Thymus (tissue), 14 donors: Measurements from ENCODE around the gene TIGD6. TPM values are rescaled to one million over a fixed set of nuclear protein-coding genes. Genes with fewer than 3 reads are reported as not detected.

Experiments used
- DNase-seq, 9 donors: peaks; one replicate each; pipeline ENCODE4 v3.0.0-alpha.2; 2013; ENCODE audit warnings: low spot score in 9 of 9, low read depth in 6 of 9, missing footprints in 1 of 9
- H3K27ac ChIP-seq, 2 donors: one replicate each; pipeline ENCODE4 v1.5.1; 2013; ENCODE audit warnings: control low read depth in 1 of 2, low read depth in 1 of 2, low read length in 1 of 2, mild to moderate bottlenecking in 1 of 2, moderate library complexity in 1 of 2
- H3K27me3 ChIP-seq, 2 donors: one replicate each; pipeline ENCODE4 v1.5.1; 2013; ENCODE audit warnings: low read length in 1 of 2; ENCODE audit not compliant: control insufficient read depth in 2 of 2, insufficient read depth in 1 of 2
- H3K36me3 ChIP-seq, 2 donors: one replicate each; pipeline ENCODE4 v1.5.1; 2013; ENCODE audit warnings: low read length in 1 of 2, mild to moderate bottlenecking in 1 of 2, moderate library complexity in 1 of 2; ENCODE audit not compliant: control insufficient read depth in 2 of 2, insufficient read depth in 2 of 2
- H3K4me1 ChIP-seq, 2 donors: one replicate each; pipeline ENCODE4 v1.5.1; 2013; ENCODE audit warnings: low read length in 2 of 2; ENCODE audit not compliant: control insufficient read depth in 2 of 2, insufficient read depth in 2 of 2
- H3K4me3 ChIP-seq, 2 donors: one replicate each; pipeline ENCODE4 v1.5.1; 2013; ENCODE audit warnings: low read length in 2 of 2, control low read depth in 1 of 2, mild to moderate bottlenecking in 1 of 2
- H3K9me3 ChIP-seq, 2 donors: one replicate each; pipeline ENCODE4 v1.5.1; 2013; ENCODE audit warnings: low read length in 1 of 2, mild to moderate bottlenecking in 1 of 2; ENCODE audit not compliant: control insufficient read depth in 2 of 2, insufficient read depth in 1 of 2
- WGBS: extraction: QIAGEN DNeasy Blood & Tissue Kit; methylation state at CpG from one replicate; pipeline ENCODE4 v1.1.7; 2013; 5-methylcytosine and 5-hydroxymethylcytosine counted together
- long read RNA-seq, 10 donors: transcript quantifications; one replicate each; lab custom pipeline, GENCODE V29; 2026
- polyA plus RNA-seq: library from polyadenylated mRNA; stranded (reverse); fragments of 200-250 nt; gene quantifications from one replicate; pipeline ENCODE4 v1.2.3, GENCODE V29; 2013
- total RNA-seq: library from RNA; stranded (reverse); fragments of 120-200 nt; gene quantifications from one replicate; pipeline ENCODE4 v1.2.4, GENCODE V29; 2013
- donor health status: healthy.

The TIGD6 gene
- total RNA-seq (3.5 TPM), polyA plus RNA-seq (4.1 TPM)
- long read RNA-seq, donor 1 = 0 reads
- long read RNA-seq, donor 2 = 0 reads
- long read RNA-seq, donor 3, full-length matches to known transcripts = 3 of 3 reads
- long read RNA-seq, donor 3, partial matches to known transcripts = 0 of 3 reads
- long read RNA-seq, donor 3, other reads (novel, unspliced or antisense) = 0 of 3 reads
- long read RNA-seq, donor 4, full-length matches to known transcripts = 3 of 10 reads
- long read RNA-seq, donor 4, partial matches to known transcripts = 7 of 10 reads
- long read RNA-seq, donor 4, other reads (novel, unspliced or antisense) = 0 of 10 reads
- long read RNA-seq, donor 5, full-length matches to known transcripts = 2 of 2 reads
- long read RNA-seq, donor 5, partial matches to known transcripts = 0 of 2 reads
- long read RNA-seq, donor 5, other reads (novel, unspliced or antisense) = 0 of 2 reads
- long read RNA-seq, donor 6 = 0 reads
- long read RNA-seq, donor 7, full-length matches to known transcripts = 2 of 15 reads
- long read RNA-seq, donor 7, partial matches to known transcripts = 13 of 15 reads
- long read RNA-seq, donor 7, other reads (novel, unspliced or antisense) = 0 of 15 reads
- long read RNA-seq, donor 8, full-length matches to known transcripts = 1 of 1 reads
- long read RNA-seq, donor 8, partial matches to known transcripts = 0 of 1 reads
- long read RNA-seq, donor 8, other reads (novel, unspliced or antisense) = 0 of 1 reads
- long read RNA-seq, donor 9, partial matches to known transcripts = 0 of 1 reads
- long read RNA-seq, donor 9, other reads (novel, unspliced or antisense) = 0 of 1 reads
- long read RNA-seq, donor 10, full-length matches to known transcripts = 1 of 1 reads
- long read RNA-seq, donor 10, partial matches to known transcripts = 0 of 1 reads
- long read RNA-seq, donor 10, other reads (novel, unspliced or antisense) = 0 of 1 reads

GRCh38 chr5:150000256-150000989 lies at the start of gene TIGD6, which contains the start of gene HMGXB3:
Gene TIGD6 (minus strand): TSS chr5:150000654. CDS start chr5:149996348, 4,306 bp downstream.
Gene HMGXB3 (plus strand): TSS chr5:150000739. CDS start chr5:150004853, 4,114 bp downstream.
- Histone ChIP-seq H3K9me3 (no peaks in the 10 kb centered on the region), H3K27me3 (no peaks in the 10 kb centered on the region), H3K4me3 (peak within 1 kb of the TSS; percentile 84 to 92), H3K36me3 (peaks cover 0 to 13% of the 10 kb centered on the region in 2 donors), H3K27ac (peak within 1 kb of the TSS; percentile 88 to 92), H3K4me1 (peaks cover 7 to 18% of the 10 kb centered on the region in 2 donors)
- WGBS = under 1% methylated on average over 72 of the region's 72 CpGs
- DNase-seq = peak in 8 of 9 donors; percentile 73 to 89 (median 78)

- WGBS = 80% methylated on average over 6 of the region's 6 CpGs
- peaks cover 0 to 8% of the 10 kb centered on the region in 2 donors for H3K4me1 ChIP-seq
These were observed 45.6 kb upstream of the TIGD6 start for GRCh38 chr5:150046031-150046430.

GRCh38 chr5:150045549-150045948 lies 45.1 kb upstream of the TIGD6 start:
- H3K9me3 ChIP-seq = peaks cover 0 to 4% of the 10 kb centered on the region in 2 donors
- H3K27me3 ChIP-seq = no peaks in the 10 kb centered on the region
- peaks cover 0 to 8% of the 10 kb centered on the region in 2 donors for H3K4me1 ChIP-seq
- DNase-seq = no peak
- H3K4me3 ChIP-seq = no peak overlapping the region
- H3K27ac ChIP-seq = no peak overlapping the region
- peaks cover 78 to 90% of the 10 kb centered on the region in 2 donors for H3K36me3 ChIP-seq
- WGBS = 95% methylated on average over 6 of the region's 6 CpGs

More at GRCh38 chr5:150046031-150046430, 45.6 kb upstream of the TIGD6 start:
- Histone ChIP-seq H3K9me3 (peaks cover 0 to 4% of the 10 kb centered on the region in 2 donors), H3K36me3 (peaks cover 79 to 90% of the 10 kb centered on the region in 2 donors), H3K27me3 (no peaks in the 10 kb centered on the region), H3K27ac (no peak overlapping the region), H3K4me3 (no peak overlapping the region)
- DNase-seq = no peak

GRCh38 chr5:150044712-150045111 lies 44.3 kb upstream of the TIGD6 start:
- H3K27ac ChIP-seq = no peak overlapping the region
- no peaks in the 10 kb centered on the region for H3K27me3 ChIP-seq
- peaks cover 72 to 89% of the 10 kb centered on the region in 2 donors for H3K36me3 ChIP-seq
- WGBS = 97% methylated on average over 7 of the region's 7 CpGs
- DNase-seq = no peak
- H3K4me1 ChIP-seq = peaks cover 0 to 8% of the 10 kb centered on the region in 2 donors
- peaks cover 0 to 4% of the 10 kb centered on the region in 2 donors for H3K9me3 ChIP-seq
- no peak overlapping the region for H3K4me3 ChIP-seq

GRCh38 chr5:150044329-150044681 lies 43.9 kb upstream of the TIGD6 start:
- peaks cover 68 to 88% of the 10 kb centered on the region in 2 donors for H3K36me3 ChIP-seq
- no peak for DNase-seq
- H3K27ac ChIP-seq = no peak overlapping the region
- no peaks in the 10 kb centered on the region for H3K27me3 ChIP-seq
- H3K4me1 ChIP-seq = peaks cover 0 to 8% of the 10 kb centered on the region in 2 donors
- H3K4me3 ChIP-seq = no peak overlapping the region
- peaks cover 0 to 4% of the 10 kb centered on the region in 2 donors for H3K9me3 ChIP-seq

GRCh38 chr5:150043657-150044328 lies 43.3 kb upstream of the TIGD6 start:
- WGBS = 44% methylated on average over 4 of the region's 4 CpGs
- H3K27ac ChIP-seq = no peak overlapping the region
- H3K27me3 ChIP-seq = no peaks in the 10 kb centered on the region
- peaks cover 0 to 8% of the 10 kb centered on the region in 2 donors for H3K4me1 ChIP-seq
- no peak for DNase-seq
- H3K36me3 ChIP-seq = peaks cover 63 to 86% of the 10 kb centered on the region in 2 donors
- H3K4me3 ChIP-seq = no peak overlapping the region
- H3K9me3 ChIP-seq = peaks cover 0 to 4% of the 10 kb centered on the region in 2 donors

GRCh38 chr5:150042459-150042858 lies 42.0 kb upstream of the TIGD6 start:
- Histone ChIP-seq H3K36me3 (peaks cover 52 to 86% of the 10 kb centered on the region in 2 donors), H3K4me3 (no peak overlapping the region), H3K4me1 (peaks cover 0 to 6% of the 10 kb centered on the region in 2 donors), H3K27me3 (no peaks in the 10 kb centered on the region), H3K9me3 (peaks cover 0 to 4% of the 10 kb centered on the region in 2 donors), H3K27ac (no peak overlapping the region)
- WGBS = 98% methylated on average over 3 of the region's 3 CpGs
- no peak for DNase-seq

- DNase-seq = no peak
- 95% methylated on average over 2 of the region's 2 CpGs for WGBS
- Histone ChIP-seq H3K4me1 (no peaks in the 10 kb centered on the region), H3K4me3 (no peak overlapping the region), H3K36me3 (peaks cover 47 to 91% of the 10 kb centered on the region in 2 donors), H3K9me3 (peaks cover 0 to 4% of the 10 kb centered on the region in 2 donors), H3K27me3 (no peaks in the 10 kb centered on the region), H3K27ac (no peak overlapping the region)
These were observed 38.1 kb upstream of the TIGD6 start for GRCh38 chr5:150038547-150038946.
